Left lung (tissue), 10 donors: ENCODE data around the gene BRSK1. TPM values are rescaled to one million over a fixed set of nuclear protein-coding genes. Genes with fewer than 3 reads are reported as not detected.

Source experiments
- ATAC-seq: fragments of 200-7000 bp; cut with Tn5 transposase; one replicate; pipeline ENCODE4 v1.9.1; 2020; ENCODE audit warnings: moderate library complexity
- DNase-seq, 4 donors: peaks; one replicate each; pipeline ENCODE4 v3.0.0-alpha.2; 2013 to 2020
- H3K27ac ChIP-seq, 2 donors: fragments of 200-600 bp; sonication (generic) in 1 of 2; one replicate each; pipeline versions ENCODE4 v1.5.0 to v1.8.0; 2020 to 2021
- H3K27me3 ChIP-seq, 2 donors: fragments of 200-600 bp; sonication (generic) in 1 of 2; one replicate each; pipeline versions ENCODE4 v1.5.0 to v1.8.0; 2020 to 2021
- H3K36me3 ChIP-seq, 2 donors: fragments of 200-600 bp; sonication (generic) in 1 of 2; one replicate each; pipeline versions ENCODE4 v1.5.0 to v1.8.0; 2020 to 2021
- H3K4me1 ChIP-seq, 2 donors: fragments of 200-600 bp; one replicate each; pipeline ENCODE4 v1.8.0; 2021
- H3K4me3 ChIP-seq, 2 donors: fragments of 200-600 bp; sonication (generic) in 1 of 2; one replicate each; pipeline versions ENCODE4 v1.5.0 to v1.8.0; 2020 to 2021; ENCODE audit warnings: mild to moderate bottlenecking in 1 of 2
- H3K9me3 ChIP-seq, 2 donors: fragments of 200-600 bp; sonication (generic) in 1 of 2; one replicate each; pipeline versions ENCODE4 v1.5.0 to v1.8.0; 2020 to 2021
- CTCF ChIP-seq, 2 donors: fragments of 200-600 bp; sonication (generic) in 1 of 2; IDR thresholded peaks; one replicate each; pipeline versions ENCODE4 v1.5.0 to v1.8.0; 2021; ENCODE audit warnings: antibody characterized with exemption in 2 of 2
- intact Hi-C, 2 donors: fragments of 100-400 bp; cut with DNase I; formaldehyde crosslinking; loops; one replicate each; pipeline versions ENCODE4 v1.11.2 to v1.14.2; 2022
- polyA plus RNA-seq, 6 donors: library from polyadenylated mRNA; unstranded; fragments of 120-200 nt; gene quantifications; one replicate each; pipeline ENCODE4 v1.2.1, GENCODE V29; 2013; ENCODE audit not compliant: insufficient read length in 6 of 6
- total RNA-seq, 2 donors: library from RNA; stranded (reverse); fragmentation: NEBNext Ultra II Directional; extraction: Animal tissue kit (Norgen Biotek cat#: 25700); gene quantifications; one replicate each; pipeline ENCODE4 v1.2.1, GENCODE V29; 2021
- donor health status: DM: no; HTN: yes; CAD: no.
- donor health status: DM: no; HTN: no; CAD: no.

Gene BRSK1
- total and polyA plus RNA-seq, 8 donors: 2.2 to 18.1 (median 13.6) TPM

GRCh38 chr19:55277494-55277893 lies 6.3 kb upstream of the BRSK1 start:
- Histone ChIP-seq H3K4me1 (peaks cover 8 to 16% of the 10 kb centered on the region in 2 donors), H3K36me3 (peaks cover 0 to 48% of the 10 kb centered on the region in 2 donors), H3K27ac (no peak overlapping the region), H3K27me3 (peaks cover 0 to 5% of the 10 kb centered on the region in 2 donors), H3K4me3 (no peak overlapping the region), H3K9me3 (no peaks in the 10 kb centered on the region)
- no peak for TF ChIP-seq CTCF (IDR thresholded peaks at IDR 0.05)
- no peak for ATAC-seq
- intact Hi-C loops: no loop called here
- DNase-seq: peak in 1 of 4 donors; percentile 51

- Histone ChIP-seq H3K36me3 (peaks cover 0 to 39% of the 10 kb centered on the region in 2 donors), H3K4me3 (peak overlapping the region in 1 of 2 donors; percentile 75), H3K4me1 (peaks cover 8 to 16% of the 10 kb centered on the region in 2 donors), H3K27me3 (peaks cover 0 to 15% of the 10 kb centered on the region in 2 donors), H3K9me3 (no peaks in the 10 kb centered on the region), H3K27ac (no peak overlapping the region)
- TF ChIP-seq CTCF (IDR thresholded peaks at IDR 0.05): no peak
- ATAC-seq (no peak), DNase-seq (peak in 1 of 4 donors; percentile 8)
- intact Hi-C loops: no loop called here
Measured at GRCh38 chr19:55278391-55279135, 5.2 kb upstream of the BRSK1 start.

GRCh38 chr19:55279340-55279739 lies 4.5 kb upstream of the BRSK1 start:
- peak overlapping the region; percentile 65 to 83 for H3K27ac ChIP-seq
- intact Hi-C loops: no loop called here

GRCh38 chr19:55279770-55280643 lies 3.8 kb upstream of the BRSK1 start, which contains the start of gene HSPBP1:
Gene HSPBP1, minus strand, starts transcription at chr19:55280110. Its CDS starts 502 bp downstream, at chr19:55279608.
- Histone ChIP-seq H3K27me3 (peaks cover 0 to 30% of the 10 kb centered on the region in 2 donors), H3K27ac (peak within 1 kb of the TSS; percentile 65 to 83), H3K4me3 (peak within 1 kb of the TSS; percentile 63 to 75), H3K4me1 (peaks cover 8 to 16% of the 10 kb centered on the region in 2 donors), H3K9me3 (no peaks in the 10 kb centered on the region), H3K36me3 (peaks cover 0 to 25% of the 10 kb centered on the region in 2 donors)
- no peak for TF ChIP-seq CTCF (IDR thresholded peaks at IDR 0.05)
- intact Hi-C loops: no loop called here
- DNase-seq: peak; percentile 91 to 96 (median 94)
- peak; percentile 96 for ATAC-seq

More at GRCh38 chr19:55279340-55279739, 4.5 kb upstream of the BRSK1 start:
- peaks cover 8 to 16% of the 10 kb centered on the region in 2 donors for H3K4me1 ChIP-seq
- H3K4me3 ChIP-seq: peak overlapping the region; percentile 63 to 75
- H3K9me3 ChIP-seq: no peaks in the 10 kb centered on the region
- TF ChIP-seq CTCF (IDR thresholded peaks at IDR 0.05): no peak
- ATAC-seq: no peak
- H3K27me3 ChIP-seq: peaks cover 0 to 23% of the 10 kb centered on the region in 2 donors
- peaks cover 0 to 32% of the 10 kb centered on the region in 2 donors for H3K36me3 ChIP-seq
- peak in 1 of 4 donors; percentile 60 for DNase-seq
